HCT116 (cell line): ENCODE results near the gene MIEF1.

ENCODE experiments used
- POLR2A ChIP-seq: IDR thresholded peaks from 2 replicates; pipeline ENCODE4 v1.7.0; 2011; ENCODE audit warnings: borderline replicate concordance; ENCODE audit not compliant: insufficient read depth, insufficient read length; ENCODE audit errors: extremely low read depth
- TF ChIP-seq, protein P1 (sequence below), 3 experiments: fragments of 200-600 bp in 1 of 3; sonication (generic) in 1 of 3; IDR thresholded peaks in 2 of 3; conservative IDR thresholded peaks in 1 of 3; 2 replicates each; pipeline ENCODE4 v1.5.1; 2012 to 2017; ENCODE audit warnings: low read depth in 2 of 3, low read length in 2 of 3, antibody characterized with exemption in 1 of 3, borderline replicate concordance in 1 of 3, control low read depth in 1 of 3, mild to moderate bottlenecking in 1 of 3, mixed read lengths in 1 of 3, mixed run types in 1 of 3, moderate library complexity in 1 of 3; ENCODE audit not compliant: insufficient read depth in 1 of 3

DNA sequence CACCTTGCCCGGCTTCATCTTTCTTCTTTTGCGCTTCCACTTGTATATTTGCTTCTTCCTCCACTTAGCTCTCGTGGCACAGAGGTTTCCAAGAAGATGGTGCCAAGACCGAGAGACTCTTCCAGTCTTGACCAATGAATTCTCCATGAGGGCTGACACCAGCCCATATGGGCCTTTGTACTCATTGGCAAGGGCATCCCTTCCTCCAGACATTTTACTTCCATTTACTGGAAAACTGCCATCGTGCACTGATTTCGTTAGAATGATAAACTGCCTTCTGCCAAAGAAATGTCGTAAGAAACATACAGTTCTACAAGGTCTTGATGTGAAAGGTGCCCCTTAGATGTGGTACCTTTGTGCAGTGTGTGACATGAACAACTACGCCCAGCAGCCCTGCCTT lies 4.7 kb upstream of the MIEF1 start:
- TF ChIP-seq, protein P1, sequence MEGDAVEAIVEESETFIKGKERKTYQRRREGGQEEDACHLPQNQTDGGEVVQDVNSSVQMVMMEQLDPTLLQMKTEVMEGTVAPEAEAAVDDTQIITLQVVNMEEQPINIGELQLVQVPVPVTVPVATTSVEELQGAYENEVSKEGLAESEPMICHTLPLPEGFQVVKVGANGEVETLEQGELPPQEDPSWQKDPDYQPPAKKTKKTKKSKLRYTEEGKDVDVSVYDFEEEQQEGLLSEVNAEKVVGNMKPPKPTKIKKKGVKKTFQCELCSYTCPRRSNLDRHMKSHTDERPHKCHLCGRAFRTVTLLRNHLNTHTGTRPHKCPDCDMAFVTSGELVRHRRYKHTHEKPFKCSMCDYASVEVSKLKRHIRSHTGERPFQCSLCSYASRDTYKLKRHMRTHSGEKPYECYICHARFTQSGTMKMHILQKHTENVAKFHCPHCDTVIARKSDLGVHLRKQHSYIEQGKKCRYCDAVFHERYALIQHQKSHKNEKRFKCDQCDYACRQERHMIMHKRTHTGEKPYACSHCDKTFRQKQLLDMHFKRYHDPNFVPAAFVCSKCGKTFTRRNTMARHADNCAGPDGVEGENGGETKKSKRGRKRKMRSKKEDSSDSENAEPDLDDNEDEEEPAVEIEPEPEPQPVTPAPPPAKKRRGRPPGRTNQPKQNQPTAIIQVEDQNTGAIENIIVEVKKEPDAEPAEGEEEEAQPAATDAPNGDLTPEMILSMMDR (IDR thresholded peaks at IDR 0.05 in 2 of 3, conservative IDR thresholded peaks at IDR 0.05 in 1 of 3; ENCODE audit: borderline replicate concordance in 1 of 3, insufficient read depth in 1 of 3, low read depth in 2 of 3, low read length in 2 of 3) = no peak
- no peak for TF ChIP-seq POLR2A
